Activated CD8-positive, alpha-beta memory T cell treated with anti-CD3 and anti-CD28 coated beads, Interleukin-2, amount 50 U/mL, for 48 hours (primary cell): ENCODE measurements around the gene CAMK1.

Experiments used
- DNase-seq: peaks from one replicate; pipeline ENCODE4 v3.0.0-alpha.2; 2020

The CAMK1 gene

DNA sequence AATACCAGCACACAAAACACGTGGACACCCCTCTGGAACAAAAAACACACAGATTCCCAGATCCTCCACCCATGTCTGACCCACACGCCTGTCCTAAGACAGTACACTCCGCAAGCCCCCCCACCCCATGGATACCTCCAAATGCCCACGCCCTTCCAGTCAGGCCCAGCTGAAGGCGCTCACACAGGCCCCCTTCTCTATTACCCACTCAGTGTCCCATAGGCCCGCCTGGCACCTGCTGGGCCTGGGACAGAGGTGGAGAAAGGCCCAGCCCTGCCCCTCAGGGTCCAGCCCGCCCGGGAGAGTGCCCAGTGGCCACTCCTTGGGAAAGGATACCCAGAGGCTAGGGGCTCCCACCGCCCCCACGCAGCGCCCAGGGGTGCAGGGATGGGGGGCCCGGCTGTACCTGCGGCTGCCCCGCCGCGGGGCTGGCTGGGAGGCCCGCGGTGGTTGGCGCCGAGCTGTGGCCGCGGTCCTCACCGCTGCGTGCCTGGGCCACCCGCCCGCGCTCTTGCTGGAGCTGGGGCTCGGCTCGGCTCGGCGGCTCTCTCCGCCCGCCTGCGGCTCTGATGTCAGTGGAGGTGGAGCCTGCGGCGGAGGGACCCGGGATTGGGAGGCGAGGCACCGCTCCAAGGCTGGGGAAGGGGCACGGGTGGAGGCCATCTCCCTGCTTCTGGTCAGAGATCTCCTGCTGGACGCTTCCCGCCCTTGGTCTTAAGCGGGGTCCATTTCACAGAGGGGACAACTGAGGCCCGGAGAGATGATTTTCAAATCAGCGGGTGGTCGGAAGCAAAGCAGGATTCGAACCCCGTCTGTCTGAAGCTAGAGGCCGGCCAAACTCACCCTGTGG, at the start of gene CAMK1:
Gene CAMK1, minus strand, starts transcription at position 522 of the 850 bp plus-strand sequence. CDS start 2,198 bp downstream, outside the sequence.
- DNase-seq, result peak; percentile 88

DNA sequence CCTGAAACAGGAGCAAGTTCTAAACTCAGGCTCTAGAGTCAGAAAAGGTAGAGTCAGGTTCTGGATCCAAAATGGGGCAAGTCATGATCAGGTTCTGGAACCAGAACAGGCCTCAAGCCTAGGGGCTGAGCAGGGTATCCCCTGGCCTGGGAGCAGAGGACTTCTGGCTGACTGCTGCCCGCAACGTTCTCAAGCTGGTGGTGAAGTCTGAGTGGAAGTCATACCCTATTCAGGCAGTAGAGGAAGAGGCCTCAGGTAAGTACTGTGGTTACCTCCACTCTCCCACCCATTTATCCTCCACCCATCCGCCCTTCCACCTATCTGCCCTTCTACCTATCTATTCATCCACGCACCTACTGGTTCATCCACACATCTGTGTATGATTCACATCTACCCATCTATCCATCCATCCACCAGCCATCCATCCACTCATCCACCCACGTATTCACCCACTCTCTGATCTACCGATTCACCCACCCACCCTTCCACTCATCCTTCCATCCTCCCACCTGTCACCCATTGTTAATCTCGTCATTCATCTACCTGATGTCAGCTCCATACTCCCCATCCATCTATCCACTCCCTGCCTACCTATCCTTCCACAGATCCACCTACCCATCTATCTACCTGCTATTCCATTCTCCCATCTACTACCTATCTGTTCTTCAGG, 49.1 kb upstream of the CAMK1 start:
- no peak for DNase-seq

DNA sequence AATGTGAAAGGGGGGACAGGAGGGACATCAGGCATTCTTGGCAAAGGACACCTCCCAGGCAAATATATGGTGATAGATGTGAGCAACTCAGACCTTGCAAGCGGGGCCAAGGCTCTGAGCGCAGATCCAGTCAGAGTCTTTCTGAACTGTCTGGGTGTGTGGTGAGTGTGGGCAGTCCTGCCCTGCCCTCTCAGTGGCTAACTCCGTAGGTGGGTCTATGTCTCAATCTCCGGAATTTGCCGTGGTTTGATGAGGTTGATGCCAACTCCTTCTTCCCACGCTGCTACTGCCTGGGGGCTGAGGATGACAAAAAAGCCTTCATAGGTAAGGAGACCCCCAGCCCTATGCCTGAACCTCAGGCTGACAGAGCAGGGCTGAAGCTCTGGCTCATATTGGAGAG, 47.7 kb upstream of the CAMK1 start:
- DNase-seq, result no peak

DNA sequence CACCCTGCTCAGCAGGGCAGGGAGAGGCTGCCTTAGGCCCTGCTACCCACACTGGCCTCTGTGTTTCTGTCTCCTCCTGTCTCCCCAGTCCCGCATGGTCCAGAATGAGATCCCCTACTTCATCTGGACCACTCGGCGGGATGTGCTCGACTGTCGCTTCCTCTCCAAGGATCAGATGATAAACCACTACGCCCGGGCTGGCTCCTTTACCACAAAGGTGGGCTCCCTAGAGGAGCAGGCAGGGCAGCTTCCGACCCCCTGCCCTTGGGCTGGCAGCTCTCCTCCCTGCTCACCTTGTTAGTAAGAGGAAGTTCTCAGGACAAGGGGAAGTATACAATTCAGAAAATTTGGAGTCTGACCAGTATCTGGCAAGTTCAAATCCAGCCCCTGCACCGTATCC, 46.2 kb upstream of the CAMK1 start:
- no peak for DNase-seq

DNA sequence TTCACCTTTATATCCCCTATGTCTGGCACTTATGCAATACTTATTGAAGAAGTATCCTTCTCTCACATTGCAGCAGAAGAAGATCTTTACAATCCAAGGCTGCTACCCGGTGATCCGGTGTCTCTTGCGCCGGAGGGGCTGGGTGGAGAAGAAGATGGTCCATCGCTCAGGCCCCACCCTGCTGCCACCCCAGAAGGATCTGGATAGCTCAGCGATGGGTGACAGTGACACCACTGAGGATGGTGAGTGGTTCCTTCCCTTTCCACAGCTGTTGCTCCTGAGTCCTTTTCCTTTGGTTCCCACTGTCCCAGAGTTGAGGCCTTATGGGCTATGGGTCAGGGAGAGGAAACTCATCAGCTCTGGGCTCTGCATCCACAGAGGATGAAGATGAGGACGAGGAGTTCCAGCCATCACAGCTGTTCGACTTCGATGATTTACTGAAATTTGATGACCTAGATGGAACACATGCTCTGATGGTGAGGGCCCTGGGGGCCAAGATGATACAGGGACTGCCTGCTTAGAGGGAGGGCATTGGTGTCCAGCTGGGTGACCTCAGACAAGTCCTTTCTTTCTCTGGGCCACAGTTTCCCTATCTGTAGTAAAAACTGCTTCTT, 43.2 kb upstream of the CAMK1 start:
- DNase-seq, result no peak

DNA sequence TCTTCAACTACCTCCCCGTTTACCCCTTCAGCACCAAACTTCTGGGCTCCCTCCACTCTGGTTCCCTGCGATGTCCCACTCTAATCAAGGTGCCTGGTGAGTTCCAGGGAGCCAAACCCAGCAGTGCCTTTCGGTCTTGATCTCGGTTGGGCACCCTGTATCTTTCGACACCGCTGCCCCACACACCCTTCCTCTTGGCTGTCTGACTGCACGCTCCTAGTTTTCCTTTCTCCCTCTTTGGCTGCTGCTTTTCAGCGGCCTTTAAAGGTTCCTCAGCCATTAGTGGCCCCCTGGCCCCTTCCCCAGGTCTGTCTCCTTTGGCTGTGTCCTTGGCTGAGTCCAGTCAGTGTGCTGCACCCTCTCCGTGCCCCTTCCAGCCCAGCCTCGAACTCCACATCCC, 41.1 kb upstream of the CAMK1 start:
- no peak for DNase-seq

DNA sequence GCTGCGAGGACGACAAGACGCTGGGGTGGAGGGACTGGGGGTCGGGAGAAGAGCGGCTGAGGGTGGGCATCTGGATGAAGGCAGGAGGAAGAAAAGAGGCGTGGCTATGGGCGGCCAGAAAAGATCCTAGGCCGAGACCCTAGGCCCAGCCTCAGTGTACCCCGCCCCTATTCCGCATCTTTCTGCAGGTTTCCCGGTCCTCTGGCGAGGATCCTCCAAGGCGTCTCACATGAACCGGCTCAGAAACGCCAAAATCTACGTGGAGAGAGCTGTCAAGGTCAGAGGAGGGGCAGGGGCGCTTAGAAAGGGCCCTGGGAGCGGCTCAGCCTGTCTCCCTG, 40.7 kb upstream of the CAMK1 start:
- no peak for DNase-seq

DNA sequence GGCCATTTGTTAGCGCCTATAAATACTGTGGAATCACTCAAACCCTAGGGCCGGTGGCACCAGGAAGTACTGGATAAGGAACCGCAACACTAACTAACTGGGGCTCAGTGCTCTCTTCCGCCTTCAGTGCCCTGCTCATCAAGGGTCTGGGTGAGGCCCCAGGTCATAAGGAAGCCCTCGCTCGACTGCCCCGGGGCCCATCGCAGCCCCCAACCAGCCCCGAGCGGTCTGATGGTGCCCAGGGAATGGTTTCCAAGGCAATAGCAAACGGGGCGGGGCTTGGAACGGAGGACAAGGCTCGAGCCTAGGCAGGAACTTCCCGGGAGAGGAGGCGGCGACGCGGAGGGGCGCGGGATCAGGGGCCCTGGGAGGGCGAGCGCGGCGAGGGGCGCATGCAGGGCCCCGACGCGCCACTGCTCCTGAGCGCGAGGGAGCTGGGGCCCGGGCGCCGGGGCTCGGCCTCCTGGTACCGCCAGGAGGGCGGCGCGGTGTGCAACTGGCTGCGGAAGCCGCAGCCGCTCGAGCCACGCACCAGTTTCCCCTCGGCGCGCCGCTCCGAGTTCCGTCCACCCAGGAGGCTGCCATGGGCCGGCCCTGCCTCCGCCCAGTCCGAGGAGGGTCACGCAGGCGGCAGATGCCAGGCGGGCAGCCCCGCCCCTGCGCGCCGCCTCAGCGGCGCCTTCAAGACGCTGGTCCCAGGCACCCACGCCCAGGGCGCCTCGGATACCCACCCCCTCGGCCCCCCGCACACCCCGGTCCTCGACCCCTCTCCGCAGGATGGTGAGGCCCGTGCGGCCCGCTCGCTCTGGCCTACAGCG, 40.1 kb upstream of the CAMK1 start, which contains the start of gene TTLL3:
Gene TTLL3, plus strand, starts transcription at position 648 of the 818 bp plus-strand sequence. CDS start 400 bp downstream, outside the sequence.
- peak; percentile 76 for DNase-seq

DNA sequence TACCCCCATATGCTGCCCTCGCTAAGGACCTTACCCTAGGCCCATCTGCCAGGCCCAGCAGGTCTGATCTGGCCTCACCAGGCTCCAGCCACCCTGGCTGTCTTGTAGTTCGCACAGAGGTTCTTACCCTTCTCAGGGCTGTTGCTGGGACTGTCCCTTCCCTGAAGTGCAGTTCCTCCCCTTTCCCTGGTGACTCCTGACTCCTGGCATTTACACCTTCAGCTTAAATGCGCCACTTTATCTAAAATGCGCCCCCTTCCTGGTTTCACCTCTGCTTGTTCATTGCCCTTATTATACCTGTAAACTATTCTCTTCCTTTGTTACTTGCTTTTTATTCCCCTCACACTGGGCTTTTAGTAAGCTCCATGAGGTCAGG, 39.5 kb upstream of the CAMK1 start:
- DNase-seq, result peak; percentile 62

DNA sequence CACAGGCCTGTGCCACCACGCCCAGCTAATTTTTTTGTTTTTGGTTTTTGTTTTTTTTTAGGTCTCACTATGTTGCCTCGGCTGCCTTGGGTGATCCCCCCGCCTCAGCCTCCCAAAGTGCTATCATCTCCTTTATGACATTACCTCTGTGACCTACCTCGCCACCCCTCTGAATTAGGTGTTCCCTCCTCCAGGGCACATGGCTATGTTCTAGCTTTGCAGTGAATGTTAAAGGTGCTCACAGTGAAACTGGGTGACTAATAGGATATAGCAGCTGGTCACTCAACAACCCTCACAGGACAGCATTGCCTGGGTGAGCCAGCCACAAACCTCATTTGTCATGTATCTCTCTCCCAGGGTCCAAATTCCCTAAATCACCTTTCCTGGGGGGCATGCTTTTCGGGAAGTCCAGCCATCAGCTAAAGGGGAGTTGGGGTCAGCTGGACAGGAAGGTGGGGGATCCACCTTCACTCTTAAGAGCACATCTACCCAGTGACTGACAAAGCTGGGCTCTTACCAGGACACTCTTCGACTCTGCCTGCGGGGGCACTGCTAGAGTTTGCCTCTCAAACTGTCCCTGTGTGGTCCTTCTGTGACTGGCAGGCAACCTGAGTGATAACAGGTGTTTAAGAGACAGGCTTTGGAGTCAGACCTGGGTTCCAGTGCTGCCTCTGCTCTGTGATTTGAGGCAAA, 38.7 kb upstream of the CAMK1 start:
- DNase-seq, result peak; percentile 75

DNA sequence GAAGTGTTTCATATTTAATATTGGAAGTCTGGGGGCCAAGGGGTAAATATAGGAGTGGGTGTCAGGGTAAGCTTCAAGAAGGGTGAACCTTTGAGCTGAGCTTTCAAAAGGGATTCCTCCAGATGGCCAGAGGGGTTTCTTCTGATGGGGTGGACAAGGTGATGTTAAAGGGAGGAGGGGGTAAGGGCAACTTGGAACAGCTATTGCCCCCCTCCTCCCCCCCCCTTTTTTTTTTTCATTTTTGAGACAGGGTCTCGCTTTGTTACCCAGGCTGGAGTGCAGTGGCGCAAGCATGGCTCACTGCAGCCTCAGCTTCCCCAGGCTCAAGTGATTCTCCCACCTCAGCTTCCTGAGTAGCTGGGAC, 38.2 kb upstream of the CAMK1 start:
- no peak for DNase-seq

DNA sequence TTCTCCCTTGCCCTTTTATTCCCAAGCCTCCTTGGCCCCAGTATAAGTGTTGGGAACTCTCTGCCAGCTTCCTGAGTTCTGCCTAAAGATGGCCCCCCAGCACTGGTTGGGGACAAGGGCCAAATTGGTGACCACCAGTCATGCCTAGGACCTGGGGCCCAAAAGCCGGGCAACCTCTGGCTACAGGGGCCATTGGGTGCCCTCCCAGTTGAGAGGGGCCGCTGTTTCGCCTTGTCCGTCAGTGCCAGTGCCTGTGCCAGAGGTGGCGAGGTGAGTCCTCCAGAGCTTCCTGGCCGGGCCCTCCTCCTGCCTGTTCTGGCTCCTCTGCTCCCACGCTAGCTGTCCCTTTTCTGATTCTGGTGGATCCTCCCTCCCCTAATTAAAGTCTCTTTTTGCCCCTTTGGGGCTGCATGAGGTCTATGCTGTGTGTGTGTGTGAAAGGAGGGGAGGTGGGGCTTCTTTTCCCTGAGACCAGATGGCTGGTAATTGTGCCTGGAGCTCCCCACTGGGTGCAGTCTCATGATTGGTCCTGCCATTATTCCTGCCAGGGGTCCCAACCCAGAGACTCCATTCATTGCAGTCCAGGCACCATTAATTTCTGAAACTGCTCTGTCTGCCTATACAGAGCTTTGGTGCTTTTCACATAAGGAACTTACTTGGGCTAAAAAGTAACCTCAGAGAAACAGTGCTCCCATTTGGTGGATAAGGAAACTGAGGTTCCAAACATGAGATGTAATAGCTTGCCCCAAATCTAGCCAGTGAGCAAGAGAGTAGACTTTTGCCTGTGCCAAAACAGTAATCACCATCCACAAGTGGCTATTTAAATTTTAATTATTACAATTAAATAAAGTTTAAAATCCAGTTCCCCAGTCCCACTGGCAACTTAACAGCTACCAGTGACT, 37.2 kb upstream of the CAMK1 start:
- DNase-seq, result no peak

DNA sequence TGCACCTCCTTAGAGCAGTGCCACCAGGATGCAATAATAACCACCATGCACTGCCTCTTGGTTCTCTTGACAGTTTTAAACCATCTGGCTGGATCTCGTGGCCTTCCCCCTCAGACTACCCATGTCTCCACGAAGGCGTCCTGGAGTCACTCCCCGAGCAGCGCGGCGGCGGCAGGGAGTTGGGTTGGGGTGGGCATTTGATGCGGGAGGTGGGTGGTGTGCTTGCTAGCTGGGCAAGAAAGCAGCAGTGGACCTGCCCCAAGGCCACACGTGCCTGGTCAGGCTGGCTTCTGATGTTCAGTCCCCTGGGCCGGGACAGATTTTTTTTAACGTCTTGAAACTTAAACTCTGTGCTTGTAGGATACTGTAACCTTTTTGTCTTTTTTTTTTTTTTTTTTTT, 36.4 kb upstream of the CAMK1 start:
- no peak for DNase-seq

DNA sequence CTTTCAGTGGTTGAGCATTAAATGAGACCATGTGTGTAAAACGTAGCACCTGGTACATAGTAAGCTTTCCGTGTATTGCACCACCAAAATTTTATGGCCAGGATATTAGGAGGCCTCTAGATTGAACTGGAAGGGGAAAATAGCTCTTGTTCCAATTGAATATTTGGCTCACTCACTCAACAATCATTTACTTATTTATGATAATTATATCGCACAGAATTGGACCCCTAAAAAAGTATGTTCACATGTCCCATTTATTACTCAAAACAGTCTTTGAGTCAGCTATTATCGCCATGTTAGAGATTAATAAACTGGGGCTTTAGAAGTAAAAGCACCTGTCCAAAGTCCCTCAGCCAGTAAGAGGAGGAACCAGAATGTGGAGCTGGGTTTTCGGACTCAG, 35.2 kb upstream of the CAMK1 start:
- DNase-seq, result no peak

DNA sequence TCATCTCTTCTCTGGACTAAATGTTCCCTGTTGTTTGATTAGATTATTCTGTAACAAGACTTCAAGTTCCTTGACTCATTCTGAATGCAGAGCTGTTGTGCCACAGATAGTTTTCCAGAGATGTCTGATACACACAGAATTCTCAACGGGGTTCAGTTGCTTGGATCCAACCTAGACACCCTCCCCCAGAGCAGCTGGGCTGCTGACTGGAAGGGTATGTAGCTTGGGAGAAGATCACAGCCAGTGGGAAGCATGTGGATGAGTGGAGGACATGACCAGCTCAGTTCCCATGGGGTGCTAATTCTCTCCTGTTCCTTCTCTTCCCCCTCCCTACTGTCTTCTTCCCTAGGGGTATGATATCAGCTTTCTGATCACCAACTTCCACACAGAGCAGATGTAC, 33.7 kb upstream of the CAMK1 start:
- DNase-seq, result no peak

DNA sequence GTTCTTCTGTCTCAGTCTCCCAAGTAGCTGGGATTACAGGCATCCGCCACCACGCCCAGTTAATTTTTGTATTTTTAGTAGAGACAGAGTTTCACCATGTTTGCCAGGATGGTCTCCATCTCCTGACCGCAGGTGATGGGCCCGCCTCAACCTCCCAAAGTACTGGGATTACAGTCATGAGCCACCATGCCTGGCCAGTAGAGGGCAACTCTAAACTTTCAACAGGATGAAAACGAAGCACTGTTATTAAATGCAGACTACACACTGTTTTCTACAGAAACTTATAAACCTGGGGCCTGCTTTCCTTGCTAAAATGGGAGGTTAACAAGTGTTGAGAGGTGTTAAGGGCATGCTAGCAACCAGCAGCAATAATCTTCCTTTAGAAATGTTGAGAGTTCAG, 30.8 kb upstream of the CAMK1 start:
- DNase-seq, result no peak

DNA sequence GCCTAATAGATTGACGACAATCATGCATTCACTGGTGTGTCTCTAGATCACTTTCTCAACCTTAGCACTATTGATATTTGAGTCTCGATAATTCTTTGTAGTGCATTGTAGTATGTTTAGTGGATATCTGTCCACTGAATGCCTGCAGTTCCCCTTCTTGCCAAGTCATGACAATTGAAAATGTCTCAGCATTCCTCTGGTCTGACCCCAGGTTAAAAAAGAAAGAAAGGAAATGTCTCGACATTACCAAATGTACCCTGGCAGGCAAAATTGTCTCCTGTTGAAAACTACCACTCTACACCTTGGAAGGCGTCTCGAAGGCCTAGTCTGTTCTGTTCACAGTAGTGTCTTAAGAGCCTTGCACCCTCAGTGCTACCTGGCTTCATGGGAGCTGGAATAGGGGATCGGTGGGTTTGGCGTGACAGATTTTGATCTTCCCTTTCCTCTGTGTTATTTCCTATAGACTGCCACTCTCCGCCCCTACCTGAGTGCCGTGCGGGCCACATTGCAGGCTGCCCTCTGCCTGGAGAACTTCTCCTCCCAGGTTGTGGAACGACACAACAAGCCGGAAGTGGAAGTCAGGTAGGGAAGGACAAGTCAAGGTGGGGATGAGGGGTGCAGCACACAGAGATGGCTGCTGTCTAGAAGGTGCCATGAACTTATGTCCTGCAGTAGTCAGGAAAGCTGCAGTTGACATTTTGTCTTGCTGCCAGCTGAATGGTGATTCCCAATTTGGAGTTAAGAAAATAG, 27.6 kb upstream of the CAMK1 start:
- no peak for DNase-seq

DNA sequence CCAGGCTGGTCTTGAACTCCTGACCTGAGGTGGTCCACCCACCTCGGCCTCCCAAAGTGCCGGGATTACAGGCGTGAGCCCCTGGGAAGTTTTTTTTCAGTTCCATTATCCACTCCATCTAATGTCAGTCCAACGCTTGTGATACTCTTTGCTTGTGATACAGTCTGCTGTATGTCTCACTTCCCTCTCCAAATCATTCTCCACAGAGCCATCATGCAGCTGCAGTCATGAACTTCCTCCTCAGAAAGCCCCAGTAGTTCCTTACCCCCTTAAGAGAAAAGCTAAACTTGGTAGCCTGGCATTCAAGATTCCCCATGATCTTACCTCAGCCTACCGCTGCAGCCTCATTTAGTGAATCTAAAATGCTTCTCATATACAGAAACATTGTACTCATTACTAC, 25.5 kb upstream of the CAMK1 start:
- DNase-seq, result no peak

DNA sequence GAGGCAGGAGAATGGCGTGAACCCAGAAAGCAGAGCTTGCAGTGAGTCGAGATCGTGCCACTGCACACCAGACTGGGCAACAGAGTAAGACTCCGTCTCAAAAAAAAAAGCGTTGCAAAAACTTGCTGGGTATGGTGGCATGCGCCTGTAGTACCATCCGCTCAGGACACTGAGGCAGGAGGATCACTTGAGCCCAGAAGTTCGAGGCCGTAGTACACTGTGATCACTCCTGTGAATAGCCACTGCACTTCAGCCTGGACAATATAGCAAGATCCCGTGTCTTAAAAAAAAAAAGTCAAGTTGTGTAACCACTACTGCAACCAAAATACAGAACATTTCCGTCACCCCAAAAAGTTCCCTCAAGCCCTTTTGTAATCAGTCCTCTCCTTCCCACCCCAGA, 24.7 kb upstream of the CAMK1 start:
- no peak for DNase-seq

DNA sequence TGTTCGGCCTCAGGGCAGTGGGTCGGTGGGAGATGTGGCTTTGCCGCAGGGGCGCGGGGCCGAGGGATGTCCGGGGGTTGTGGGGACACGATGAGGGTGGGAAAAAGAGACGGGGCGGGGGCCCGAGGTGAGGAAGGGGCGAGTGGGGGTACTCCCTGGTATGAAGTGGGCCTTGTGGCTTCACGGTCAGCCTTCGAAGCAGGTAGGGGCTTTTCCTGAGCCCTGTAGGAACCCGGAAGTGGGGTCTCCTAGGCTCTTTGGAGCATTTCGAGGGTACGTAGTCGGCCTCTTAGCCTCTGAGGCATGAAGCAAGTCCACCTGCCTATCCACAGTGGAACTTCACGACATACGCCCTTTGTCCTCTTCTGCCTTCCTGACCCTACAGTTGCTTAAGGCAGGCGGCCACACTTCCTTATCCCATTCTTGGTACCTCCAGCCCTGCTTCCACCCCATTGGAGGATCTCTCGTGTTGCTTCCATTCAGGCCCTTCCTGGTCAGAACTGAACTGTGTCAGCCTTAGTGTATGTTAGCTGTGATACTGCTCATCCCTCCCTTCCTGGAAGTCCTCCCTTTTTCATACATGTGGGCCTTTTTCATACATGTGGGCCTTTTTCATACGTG, 23.5 kb upstream of the CAMK1 start:
- peak; percentile 68 for DNase-seq
